Astrocyte (in vitro differentiated cells and primary cell): Measurements from ENCODE around the gene TRPM2. TPM values are rescaled to one million over a fixed set of nuclear protein-coding genes. Genes with fewer than 3 reads are reported as not detected.

Experiments
- DNase-seq: peaks from one replicate; pipeline ENCODE4 v3.0.0-alpha.2; 2010; ENCODE audit warnings: low read depth
- FAIRE-seq: peaks from 2 replicates; lab custom pipeline; 2011; peaks lifted over from hg19 to GRCh38; lab: Jason Lieb, UNC
- H2AFZ ChIP-seq: 2 replicates; pipeline ENCODE4 v1.6.0; 2012; ENCODE audit warnings: low read depth, low read length, inconsistent platforms
- H3K27ac ChIP-seq: 2 replicates; pipeline ENCODE4 v1.5.1; 2011; ENCODE audit warnings: low read depth, low read length, inconsistent platforms
- H3K27me3 ChIP-seq: 2 replicates; pipeline ENCODE4 v1.6.0; 2011; ENCODE audit warnings: low read length, inconsistent platforms; ENCODE audit not compliant: insufficient read depth
- H3K36me3 ChIP-seq: 2 replicates; pipeline ENCODE4 v1.5.1; 2011; ENCODE audit warnings: low read length, inconsistent platforms; ENCODE audit not compliant: insufficient read depth
- H3K4me1 ChIP-seq: 2 replicates; pipeline ENCODE4 v1.5.1; 2011; ENCODE audit warnings: low read length, inconsistent platforms; ENCODE audit not compliant: insufficient read depth
- H3K4me2 ChIP-seq: 2 replicates; pipeline ENCODE4 v1.6.0; 2012; ENCODE audit warnings: low read length, inconsistent platforms
- H3K4me3 ChIP-seq: 2 replicates; pipeline ENCODE4 v1.5.1; 2011; ENCODE audit warnings: low read depth, mild to moderate bottlenecking, low read length, inconsistent platforms; ENCODE audit not compliant: insufficient read depth
- H3K79me2 ChIP-seq: 2 replicates; pipeline ENCODE4 v1.6.0; 2012; ENCODE audit warnings: mild to moderate bottlenecking, low read length, inconsistent platforms; ENCODE audit not compliant: insufficient read depth
- H3K9ac ChIP-seq: 2 replicates; pipeline ENCODE4 v1.6.0; 2012; ENCODE audit warnings: mild to moderate bottlenecking, low read length, inconsistent platforms
- H3K9me3 ChIP-seq: 2 replicates; pipeline ENCODE4 v1.5.1; 2012; ENCODE audit warnings: low read depth, mild to moderate bottlenecking, low read length, inconsistent platforms; ENCODE audit not compliant: insufficient read depth
- H4K20me1 ChIP-seq: 2 replicates; pipeline ENCODE4 v1.6.0; 2012; ENCODE audit warnings: low read length, inconsistent platforms; ENCODE audit not compliant: insufficient read depth
- H3K27ac Mint-ChIP-seq: one replicate; pipeline ENCODE4 v1.8.0; 2021; ENCODE audit warnings: mild to moderate bottlenecking, mixed read lengths; ENCODE audit not compliant: unreplicated experiment
- H3K27me3 Mint-ChIP-seq: one replicate; pipeline ENCODE4 v1.8.0; 2021; ENCODE audit warnings: low read depth, mixed read lengths; ENCODE audit not compliant: unreplicated experiment
- H3K36me3 Mint-ChIP-seq: one replicate; pipeline ENCODE4 v1.8.0; 2021; ENCODE audit warnings: low read depth, mixed read lengths; ENCODE audit not compliant: unreplicated experiment
- H3K4me1 Mint-ChIP-seq: one replicate; pipeline ENCODE4 v1.8.0; 2021; ENCODE audit warnings: low read depth, mixed read lengths; ENCODE audit not compliant: unreplicated experiment
- H3K4me3 Mint-ChIP-seq: one replicate; pipeline ENCODE4 v1.8.0; 2021; ENCODE audit warnings: mild to moderate bottlenecking, moderate library complexity, mixed read lengths; ENCODE audit not compliant: unreplicated experiment
- H3K9me3 Mint-ChIP-seq: one replicate; pipeline ENCODE4 v1.8.0; 2021; ENCODE audit warnings: mild to moderate bottlenecking, mixed read lengths; ENCODE audit not compliant: unreplicated experiment
- CTCF ChIP-seq: IDR thresholded peaks from 2 replicates; pipeline ENCODE4 v1.5.1; 2011; ENCODE audit warnings: low read depth, mild to moderate bottlenecking, inconsistent platforms, low read length, moderate library complexity; ENCODE audit not compliant: insufficient read depth
- EZH2 ChIP-seq: IDR thresholded peaks from 2 replicates; pipeline ENCODE4 v1.6.1; 2012; ENCODE audit warnings: mild to moderate bottlenecking, low read length, inconsistent platforms; ENCODE audit not compliant: insufficient read depth
- total RNA-seq: library from RNA; stranded (reverse); gene quantifications from 2 replicates; pipeline ENCODE4 v1.2.1, GENCODE V29; 2021

The TRPM2 gene
- total RNA-seq, 1 donor from 2014 or later: 0.79 TPM

GRCh38 chr21:44462834-44463200 is 109.4 kb downstream of the TRPM2 start:
- no peaks in the 10 kb centered on the region for H3K36me3 ChIP-seq
- H4K20me1 ChIP-seq: no peaks in the 10 kb centered on the region
- no peaks in the 10 kb centered on the region for H3K4me1 ChIP-seq
- Mint-ChIP-seq H3K9me3 (peaks cover 6% of the 10 kb centered on the region), H3K36me3 (peaks cover 4% of the 10 kb centered on the region), H3K27ac (no peak overlapping the region), H3K4me3 (no peak overlapping the region), H3K27me3 (peaks cover 23% of the 10 kb centered on the region), H3K4me1 (no peaks in the 10 kb centered on the region)
- H3K9ac ChIP-seq: no peak overlapping the region
- no peaks in the 10 kb centered on the region for H3K9me3 ChIP-seq
- H3K79me2 ChIP-seq: no peaks in the 10 kb centered on the region
- H3K27ac ChIP-seq: no peak overlapping the region
- no peak overlapping the region for H3K4me2 ChIP-seq
- FAIRE-seq (no peak), DNase-seq (no peak)
- H3K27me3 ChIP-seq: no peaks in the 10 kb centered on the region
- TF ChIP-seq CTCF: no peak
- no peak for TF ChIP-seq EZH2
- no peak overlapping the region for H3K4me3 ChIP-seq
- H2AFZ ChIP-seq: no peak overlapping the region

DNA sequence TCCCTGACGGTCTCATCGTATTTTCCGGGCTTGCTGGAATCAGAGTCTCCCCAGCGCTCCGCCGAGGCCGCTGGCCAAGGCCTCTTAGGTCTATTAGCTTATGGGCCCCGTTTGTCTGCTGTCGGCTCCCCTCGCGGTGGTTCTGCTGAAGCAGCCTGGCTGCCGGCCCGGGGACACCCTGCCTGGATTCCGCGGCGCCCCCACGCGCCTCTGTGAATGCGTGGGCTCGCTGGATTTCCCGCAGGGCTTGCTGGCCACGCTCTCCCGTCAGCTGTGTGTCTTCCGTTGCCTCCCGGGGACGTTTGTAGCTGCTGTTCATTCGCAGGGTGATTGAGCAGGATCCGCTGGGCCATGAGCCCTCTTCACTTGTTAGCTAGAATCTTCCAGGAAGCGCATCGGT is 110.3 kb downstream of the TRPM2 start:
- no peak for DNase-seq
- TF ChIP-seq CTCF: no peak
- no peak for TF ChIP-seq EZH2
- FAIRE-seq: no peak
- Histone ChIP-seq H3K4me1 (no peaks in the 10 kb centered on the region), H3K9me3 (no peaks in the 10 kb centered on the region), H3K79me2 (no peaks in the 10 kb centered on the region), H2AFZ (no peak overlapping the region), H4K20me1 (no peaks in the 10 kb centered on the region), H3K27ac (no peak overlapping the region), H3K9ac (no peak overlapping the region), H3K4me3 (no peak overlapping the region), H3K4me2 (no peak overlapping the region), H3K27me3 (no peaks in the 10 kb centered on the region), H3K36me3 (no peaks in the 10 kb centered on the region)
- no peak overlapping the region for H3K27ac Mint-ChIP-seq
- peaks cover 6% of the 10 kb centered on the region for H3K9me3 Mint-ChIP-seq
- peaks cover 23% of the 10 kb centered on the region for H3K27me3 Mint-ChIP-seq
- peak overlapping the region; percentile 50 for H3K4me3 Mint-ChIP-seq
- H3K4me1 Mint-ChIP-seq: no peaks in the 10 kb centered on the region
- H3K36me3 Mint-ChIP-seq: peaks cover 4% of the 10 kb centered on the region

GRCh38 chr21:44464351-44464750 is 110.9 kb downstream of the TRPM2 start:
- Histone ChIP-seq H3K9me3 (no peaks in the 10 kb centered on the region), H2AFZ (no peak overlapping the region), H3K4me3 (no peak overlapping the region), H3K79me2 (no peaks in the 10 kb centered on the region), H3K27me3 (no peaks in the 10 kb centered on the region), H3K27ac (no peak overlapping the region), H3K9ac (no peak overlapping the region), H3K4me1 (no peaks in the 10 kb centered on the region), H4K20me1 (no peaks in the 10 kb centered on the region), H3K36me3 (no peaks in the 10 kb centered on the region), H3K4me2 (no peak overlapping the region)
- Mint-ChIP-seq H3K27ac (no peak overlapping the region), H3K9me3 (peaks cover 6% of the 10 kb centered on the region), H3K27me3 (peaks cover 23% of the 10 kb centered on the region), H3K36me3 (peaks cover 4% of the 10 kb centered on the region), H3K4me1 (no peaks in the 10 kb centered on the region), H3K4me3 (no peak overlapping the region)
- FAIRE-seq (no peak), DNase-seq (no peak)
- no peak for TF ChIP-seq EZH2
- no peak for TF ChIP-seq CTCF
